HG03565 (cell line): ENCODE measurements around the gene USP7.

Source experiments
- ATAC-seq: cut with Tn5 transposase; IDR thresholded peaks from one replicate; pipeline ENCODE4 v1.9.1; 2021; ENCODE audit warnings: mild to moderate bottlenecking, moderate library complexity; ENCODE audit not compliant: unreplicated experiment

The USP7 gene

GRCh38 chr16:8953064-8953463, 10.6 kb downstream of the USP7 start:
- ATAC-seq, result no peak

GRCh38 chr16:8952281-8952751, 11.4 kb downstream of the USP7 start:
- no peak for ATAC-seq

- no peak for ATAC-seq
Observed at GRCh38 chr16:8951447-8952280, 12.0 kb downstream of the USP7 start.

GRCh38 chr16:8950580-8951077, 13.1 kb downstream of the USP7 start:
- no peak for ATAC-seq

DNA sequence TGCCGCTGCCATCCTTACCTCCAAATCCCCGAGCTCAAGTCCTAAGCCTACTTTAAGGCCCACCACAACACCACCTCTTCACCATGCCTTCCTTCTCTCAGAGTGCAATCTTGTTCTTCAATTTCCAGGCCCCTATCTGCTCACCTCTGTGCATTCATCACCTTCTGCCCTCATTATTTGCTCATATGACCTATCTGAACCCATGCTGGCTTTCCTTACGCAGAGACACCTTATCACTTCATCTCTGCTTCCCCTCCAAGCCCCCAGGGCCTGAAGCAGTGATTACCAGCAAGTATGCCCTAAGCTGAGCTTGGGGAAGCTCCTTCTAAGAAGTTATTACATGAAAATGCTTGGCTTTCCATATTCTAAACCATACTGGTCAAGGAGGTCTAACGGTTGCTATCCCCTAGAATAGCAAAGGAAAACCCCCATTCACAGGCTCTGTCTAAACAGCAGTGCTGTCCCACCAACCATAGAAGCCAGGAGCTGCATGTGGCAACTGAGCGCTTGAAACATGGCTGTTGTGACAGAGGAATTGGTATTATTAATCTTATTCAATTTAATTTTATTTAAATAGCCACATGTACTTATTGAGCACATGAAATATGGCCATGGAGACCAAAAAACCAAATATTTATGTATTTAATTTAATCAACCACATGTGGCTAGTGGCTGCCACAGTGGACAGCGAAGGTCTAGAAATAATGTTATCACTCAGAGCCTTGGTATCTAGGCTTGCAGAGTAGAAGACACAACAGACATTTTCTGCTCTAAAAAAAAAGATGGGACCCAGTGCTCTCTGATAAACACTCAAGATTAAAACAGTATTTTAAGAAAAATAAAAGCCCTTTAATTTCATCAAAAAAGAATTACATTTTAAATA, 13.9 kb downstream of the USP7 start:
- no peak for ATAC-seq

- ATAC-seq, result no peak
Observed at GRCh38 chr16:8948831-8949230, 14.9 kb downstream of the USP7 start.

GRCh38 chr16:8948069-8948593, 15.6 kb downstream of the USP7 start:
- ATAC-seq, result no peak

DNA sequence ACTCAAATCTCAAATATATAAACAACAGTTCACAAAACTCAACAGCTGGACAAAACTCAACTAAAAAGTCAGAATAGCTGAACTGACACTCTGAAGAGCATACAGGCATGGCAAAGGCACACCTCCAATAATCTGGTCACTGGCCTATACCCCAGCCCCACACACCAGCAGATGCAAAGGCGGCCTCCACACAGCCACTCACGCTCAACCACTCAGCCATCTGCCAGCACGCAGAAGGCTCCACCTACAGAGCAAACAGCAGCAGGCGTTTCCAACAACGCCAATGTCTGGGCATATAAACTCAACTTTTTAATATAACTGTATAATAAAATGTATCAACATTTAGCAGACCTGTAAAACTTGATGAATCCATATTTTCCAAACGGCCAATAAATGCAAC, 17.2 kb downstream of the USP7 start:
- no peak for ATAC-seq

DNA sequence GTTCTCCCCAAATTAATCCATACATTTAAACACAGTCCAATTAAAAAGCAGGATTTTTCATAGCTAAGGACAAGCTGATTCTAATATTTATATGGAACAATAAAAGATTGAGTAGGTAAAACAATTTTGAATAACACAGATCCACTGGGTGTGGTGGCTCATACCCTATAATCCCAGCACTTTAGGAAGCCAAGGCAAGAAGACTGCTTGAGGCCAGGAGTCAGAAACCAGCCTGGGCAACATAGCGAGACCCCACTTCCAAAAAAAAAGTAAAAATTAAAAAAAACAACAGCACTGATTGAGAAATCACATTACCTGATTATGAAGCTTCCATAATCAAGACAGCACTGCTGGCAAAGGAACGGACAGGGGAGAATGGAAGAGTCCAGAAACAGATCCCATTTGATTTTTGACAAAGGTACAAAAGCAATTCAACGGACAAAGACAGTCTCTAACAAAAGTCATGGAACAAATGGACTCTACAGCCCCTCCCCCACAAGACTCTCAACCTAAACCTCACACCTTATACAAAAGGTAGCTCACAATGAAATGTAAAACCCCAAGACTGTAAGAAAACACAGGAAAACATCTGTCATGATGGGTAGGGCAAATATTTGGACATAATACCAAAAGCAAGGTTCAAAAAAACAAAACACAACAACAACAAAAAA, 17.9 kb downstream of the USP7 start:
- ATAC-seq, result no peak

DNA sequence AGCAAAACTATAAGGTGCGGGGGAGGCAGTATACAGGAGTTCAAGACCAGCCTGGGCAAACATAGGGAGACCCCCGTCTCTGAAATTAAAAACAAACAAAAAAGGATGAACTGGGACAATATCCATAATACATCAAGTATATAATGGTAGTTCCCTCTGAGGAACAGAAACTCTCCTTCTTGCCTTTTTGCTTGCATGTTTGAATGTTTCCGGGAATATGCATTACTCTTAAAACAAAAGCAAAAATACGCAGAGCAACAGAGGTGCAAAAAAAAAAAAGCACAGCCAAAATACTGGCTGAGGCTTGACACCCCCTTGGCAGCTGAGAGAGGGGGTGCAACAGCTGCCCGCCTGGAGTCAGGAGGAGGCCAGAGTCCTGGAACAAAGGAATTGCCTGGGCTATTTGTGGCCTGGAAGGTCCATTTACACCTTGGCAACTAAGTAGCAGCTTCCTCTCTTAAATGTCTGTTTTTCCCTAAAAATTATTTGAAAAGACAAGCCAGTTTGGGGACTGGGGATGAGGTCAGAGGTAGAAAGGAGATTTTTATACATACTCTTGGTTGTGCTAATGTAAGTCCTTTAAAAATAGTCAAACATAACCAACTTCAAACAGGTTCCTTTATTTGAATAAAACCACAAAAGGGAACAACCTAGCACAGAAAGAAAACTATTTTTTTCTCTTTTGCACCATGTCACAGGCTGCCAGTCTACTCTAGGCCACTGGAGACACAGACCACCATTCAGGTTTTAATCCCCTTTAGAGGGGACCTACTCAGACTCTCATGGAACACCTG, 19.5 kb downstream of the USP7 start:
- ATAC-seq, result peak; percentile 69

DNA sequence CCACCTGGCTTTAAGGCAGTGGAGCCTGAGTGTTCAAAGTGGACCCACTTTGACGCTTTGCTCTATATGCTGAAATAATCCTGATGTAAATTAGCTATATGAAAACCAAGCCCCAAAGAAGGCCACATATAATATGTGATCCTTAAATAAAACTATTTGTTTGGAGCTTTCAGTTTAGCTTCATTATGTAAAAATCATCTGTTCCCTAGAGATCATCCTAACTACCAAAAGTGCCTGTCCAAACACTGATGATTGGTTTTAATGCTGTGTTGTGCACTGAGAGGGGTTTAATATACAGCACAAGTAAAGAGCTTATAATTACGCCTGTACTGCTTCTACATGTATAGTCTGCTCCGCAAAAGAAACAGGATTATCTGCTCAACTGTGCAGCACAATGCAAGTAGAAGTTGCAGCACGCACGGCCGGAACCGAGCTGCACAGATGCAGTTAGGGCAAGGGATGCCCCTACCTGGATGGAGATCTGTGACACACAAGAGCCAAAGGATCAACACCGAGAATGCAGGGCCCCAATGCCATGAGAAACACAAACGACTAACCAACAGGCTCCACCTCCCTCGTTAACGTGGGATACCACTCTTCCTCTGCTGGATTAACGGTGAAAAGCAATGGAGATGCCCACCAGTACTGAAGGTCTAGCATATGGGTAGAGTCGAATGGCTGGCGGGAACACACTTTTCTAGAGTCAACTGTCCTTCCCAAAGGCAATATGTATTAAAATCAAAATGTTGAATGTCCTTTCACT, 20.5 kb downstream of the USP7 start:
- ATAC-seq, result no peak

GRCh38 chr16:8941718-8942344, 21.9 kb downstream of the USP7 start:
- ATAC-seq, result no peak

GRCh38 chr16:8937803-8938202, 25.9 kb downstream of the USP7 start:
- no peak for ATAC-seq

- peak; percentile 88 for ATAC-seq
Observed at GRCh38 chr16:8936421-8936820, 27.3 kb downstream of the USP7 start.

- ATAC-seq, result peak; percentile 16
Observed at GRCh38 chr16:8935989-8936388, 27.7 kb downstream of the USP7 start.

- no peak for ATAC-seq
Observed at GRCh38 chr16:8934601-8935000, 29.1 kb downstream of the USP7 start.

GRCh38 chr16:8931859-8932258, 31.8 kb downstream of the USP7 start:
- ATAC-seq, result no peak

GRCh38 chr16:8929086-8929748, 34.5 kb downstream of the USP7 start:
- no peak for ATAC-seq
